GM18511 (cell line): Measurements from ENCODE around the gene ALG1.
"Not testable (repeated sequence)": the region's sequence is repeated elsewhere in the genome, so short reads cannot be mapped to it uniquely, and the experiment has no call there.

Experiments
- ATAC-seq: cut with Tn5 transposase; IDR thresholded peaks from one replicate; pipeline ENCODE4 v1.9.1; 2021; ENCODE audit warnings: mild to moderate bottlenecking, moderate library complexity; ENCODE audit not compliant: unreplicated experiment

The ALG1 gene

DNA sequence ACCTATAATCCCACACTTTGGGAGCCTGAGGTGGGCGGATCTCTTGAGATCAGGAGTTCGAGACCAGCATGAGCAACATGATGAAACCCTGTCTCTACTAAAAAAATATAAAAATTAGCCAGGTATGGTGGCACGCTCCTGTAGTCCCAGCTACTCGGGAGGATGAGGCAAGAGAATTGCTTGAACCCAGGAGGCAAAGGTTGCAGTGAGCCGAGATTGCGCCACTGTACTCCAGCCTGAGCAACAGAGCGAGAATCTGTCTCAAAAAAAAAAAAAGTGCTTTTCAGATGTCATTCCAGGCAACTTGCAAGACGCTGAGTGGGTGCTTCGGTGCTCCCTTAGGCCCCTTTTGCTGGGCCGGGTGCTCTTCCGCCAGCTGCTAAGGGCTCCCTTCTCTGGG is 27.1 kb upstream of the ALG1 start:
- not testable (repeated sequence) for ATAC-seq

GRCh38 chr16:5045499-5046115 is 26.0 kb upstream of the ALG1 start:
- ATAC-seq: no peak

DNA sequence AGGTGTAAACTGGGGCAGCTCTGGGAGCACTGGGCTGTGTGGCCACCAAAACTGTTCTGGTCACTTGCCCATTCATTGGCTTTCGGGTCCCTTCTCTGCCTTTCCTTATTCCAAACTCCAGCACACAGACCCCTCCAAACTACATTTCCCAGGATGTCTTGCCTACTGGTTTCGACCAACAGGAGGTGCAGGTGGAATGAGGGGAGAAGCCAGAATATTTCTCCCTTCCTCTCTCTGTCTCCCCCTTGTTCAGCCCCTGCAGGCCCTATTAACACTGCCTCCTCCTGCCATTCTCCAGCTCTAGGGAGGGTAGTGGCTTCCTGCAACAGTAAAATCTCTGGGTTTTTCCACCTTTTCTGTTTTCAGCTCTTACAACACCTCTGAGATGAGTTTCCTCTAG is 24.7 kb upstream of the ALG1 start:
- no peak for ATAC-seq

GRCh38 chr16:5054876-5055865 is 16.5 kb upstream of the ALG1 start:
- no peak for ATAC-seq

GRCh38 chr16:5056352-5056751 is 15.3 kb upstream of the ALG1 start:
- peak; percentile 63 for ATAC-seq

- ATAC-seq: no peak
These were observed 13.2 kb upstream of the ALG1 start for GRCh38 chr16:5058476-5058875.

- no peak for ATAC-seq
These were observed 12.1 kb upstream of the ALG1 start for GRCh38 chr16:5059386-5060072.

DNA sequence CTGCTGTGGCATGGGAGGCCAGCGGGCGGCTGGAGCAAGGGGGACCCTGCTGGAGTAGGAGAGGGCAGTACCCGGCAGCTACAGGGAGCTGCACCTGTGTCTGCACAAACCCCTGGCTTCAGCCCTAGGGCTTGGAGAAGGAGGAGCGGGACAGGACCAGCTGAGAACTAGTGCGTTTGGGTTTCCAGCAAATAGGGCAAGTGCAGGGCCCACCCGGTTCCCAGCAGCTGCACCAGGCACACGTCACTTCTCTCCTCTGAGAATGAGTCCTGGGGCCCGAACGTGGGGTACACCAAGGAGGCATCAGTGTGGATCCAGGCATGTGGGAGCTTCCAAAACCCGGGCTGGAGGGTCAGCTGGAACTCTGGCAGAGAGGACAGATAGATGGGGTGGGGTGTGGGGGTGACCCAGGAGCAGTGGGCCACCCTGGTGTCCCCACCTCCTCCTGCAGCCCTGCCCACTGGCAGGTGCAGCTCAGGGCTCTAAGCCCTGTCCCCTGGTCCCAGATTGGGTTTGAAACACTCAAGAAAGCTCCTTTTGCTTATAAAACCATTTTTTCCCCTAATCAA is 11.5 kb upstream of the ALG1 start:
- no peak for ATAC-seq

DNA sequence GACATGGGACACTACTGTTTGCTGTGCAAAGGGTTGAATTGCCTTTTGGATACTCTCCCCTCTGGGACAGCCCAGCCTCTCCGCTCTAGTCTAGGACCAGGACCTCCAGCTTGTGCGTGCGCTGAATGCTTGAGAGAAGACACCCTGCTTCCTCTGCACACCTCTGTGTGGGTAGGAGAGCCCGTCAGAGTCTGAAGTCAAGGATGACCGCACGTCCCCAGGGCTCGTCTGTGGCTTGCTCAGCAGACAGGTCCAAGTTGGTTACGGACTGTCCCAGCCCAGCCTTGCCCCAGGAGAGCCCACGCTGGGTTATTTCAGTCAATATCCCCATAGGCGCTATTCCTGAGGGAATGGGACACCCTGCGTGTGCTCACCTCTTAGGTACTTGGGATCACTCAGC is 9.6 kb upstream of the ALG1 start:
- peak; percentile 91 for ATAC-seq

DNA sequence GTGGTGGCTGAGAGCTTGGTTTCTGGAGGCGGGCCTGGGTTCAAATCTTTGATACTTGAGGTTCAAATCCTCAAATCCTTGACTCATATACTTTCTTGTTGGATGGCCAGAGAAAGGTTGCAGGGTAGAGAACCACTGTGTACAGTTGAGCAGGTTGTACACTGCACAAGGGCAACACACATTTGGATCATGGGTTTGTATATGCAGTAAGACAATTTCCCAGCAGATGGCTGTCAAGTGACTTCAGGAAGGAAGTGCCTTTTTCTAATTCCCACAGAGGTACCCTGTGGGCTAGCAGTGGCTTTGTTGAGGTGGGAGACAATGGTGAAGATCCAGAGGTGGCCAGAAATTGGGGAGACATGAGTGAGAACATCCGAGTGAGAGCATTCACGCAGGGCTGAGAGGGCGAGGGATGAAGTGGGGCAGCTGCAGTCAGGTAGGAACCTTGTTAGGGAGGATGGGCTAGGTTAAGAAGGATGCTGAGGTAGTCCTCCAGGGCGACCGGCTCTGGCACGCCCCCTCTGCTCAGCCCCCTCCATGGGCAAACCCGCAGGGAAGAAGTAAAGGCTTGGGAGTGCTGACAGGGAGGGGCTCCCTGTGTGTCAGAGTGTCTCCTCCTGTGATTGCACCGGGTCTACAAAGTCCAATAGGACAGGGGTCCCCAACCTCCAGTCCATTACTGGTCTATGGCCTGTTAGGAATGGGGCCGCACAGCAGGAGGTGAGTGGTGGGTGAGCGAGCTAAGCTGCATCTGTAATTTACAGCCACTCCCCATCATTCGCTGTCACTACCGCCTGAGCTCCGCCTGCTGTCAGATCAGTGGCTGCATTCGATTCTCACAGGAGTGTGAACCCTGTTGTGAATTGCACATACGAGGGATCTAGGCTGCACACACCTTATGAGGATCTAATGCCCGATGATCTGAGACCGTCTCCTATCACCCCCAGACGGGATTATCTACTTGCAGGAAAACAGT is 8.6 kb upstream of the ALG1 start:
- ATAC-seq: no peak

DNA sequence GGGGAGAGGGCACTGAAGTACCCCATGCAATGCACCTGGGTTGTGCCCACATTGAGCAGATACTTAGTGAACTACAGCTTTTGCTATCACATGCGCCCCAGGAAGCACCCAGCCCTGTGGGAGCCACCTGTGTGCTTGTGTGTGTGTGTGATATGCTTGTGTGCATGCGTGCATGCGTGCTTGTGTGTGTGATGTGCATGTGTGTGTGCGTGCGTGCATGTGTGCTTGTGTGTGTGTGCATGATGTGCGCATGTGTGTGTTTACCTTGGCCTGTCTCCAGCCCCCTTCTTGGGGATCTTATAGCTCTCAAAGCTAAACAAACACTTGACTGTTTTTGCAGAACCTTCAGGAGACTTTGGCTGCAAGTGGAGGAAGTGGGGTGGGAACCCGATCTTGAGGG is 6.7 kb upstream of the ALG1 start:
- no peak for ATAC-seq

GRCh38 chr16:5065326-5065725 is 6.3 kb upstream of the ALG1 start:
- no peak for ATAC-seq

DNA sequence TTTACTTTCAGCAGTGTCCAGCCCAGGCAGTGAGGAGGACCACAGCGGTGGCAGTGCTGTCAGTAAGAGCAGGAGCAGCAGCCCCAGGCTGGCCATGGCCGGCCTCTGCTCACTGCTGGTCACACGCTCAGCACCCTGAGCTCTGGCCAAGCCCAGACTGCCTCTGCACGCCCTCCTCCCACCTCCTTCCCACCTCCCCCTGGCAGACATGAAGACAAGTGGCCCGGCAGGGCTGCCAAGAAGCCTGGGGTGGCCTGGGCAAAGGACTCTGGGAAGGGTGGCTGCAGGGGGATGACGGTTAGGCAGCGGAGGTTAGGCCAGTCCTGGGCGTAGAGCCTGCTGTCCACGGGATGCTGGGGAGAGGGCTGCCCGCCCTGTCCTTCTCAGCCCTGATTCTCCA is 5.8 kb upstream of the ALG1 start, which contains the start of gene C16orf89:
Gene C16orf89 (minus strand): TSS at position 144 of the 400 bp plus-strand sequence. CDS start 48 bp downstream, at position 96.
- ATAC-seq: no peak

DNA sequence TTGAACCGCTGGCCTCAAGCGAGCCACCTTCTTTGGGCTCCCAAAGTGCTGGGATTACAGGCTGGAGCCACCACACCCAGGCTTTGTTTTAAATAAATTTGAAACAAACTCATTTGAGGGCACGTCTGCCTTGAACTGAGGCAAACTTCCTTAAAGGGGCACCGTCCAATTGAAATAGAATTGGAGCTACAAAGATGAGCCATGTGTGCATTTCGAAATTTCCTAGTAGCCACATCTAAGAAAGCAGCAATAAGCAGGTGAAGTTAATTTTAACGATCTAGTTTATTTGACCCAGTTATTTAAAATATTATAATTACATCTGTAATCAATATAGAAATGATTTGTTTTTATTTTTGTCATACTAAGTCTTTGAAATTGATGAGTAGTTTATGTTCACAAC is 5.1 kb upstream of the ALG1 start:
- no peak for ATAC-seq

- no peak for ATAC-seq
These were observed 2.6 kb upstream of the ALG1 start for GRCh38 chr16:5069048-5069447.

DNA sequence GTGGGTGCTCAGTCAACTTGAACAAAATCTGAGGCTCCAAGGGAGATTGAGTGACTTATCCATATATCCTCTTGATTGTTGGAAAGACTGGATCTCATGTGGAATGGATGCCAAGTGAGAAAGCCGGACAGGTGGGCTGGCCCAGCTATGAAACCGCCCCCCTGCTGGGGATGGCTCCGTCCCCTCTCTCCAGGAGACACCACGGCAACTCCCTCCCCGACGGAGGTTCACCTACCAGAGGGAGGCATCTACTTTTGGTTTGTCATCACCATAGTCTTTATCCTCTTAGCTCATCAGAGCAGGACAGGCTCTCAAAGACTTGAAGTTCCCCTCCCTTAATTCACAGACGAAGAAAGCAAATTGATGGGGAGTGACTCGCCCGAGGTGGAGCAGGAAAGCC is 1.8 kb upstream of the ALG1 start:
- no peak for ATAC-seq

GRCh38 chr16:5070431-5071186 is 1.0 kb upstream of the ALG1 start:
- ATAC-seq: no peak

DNA sequence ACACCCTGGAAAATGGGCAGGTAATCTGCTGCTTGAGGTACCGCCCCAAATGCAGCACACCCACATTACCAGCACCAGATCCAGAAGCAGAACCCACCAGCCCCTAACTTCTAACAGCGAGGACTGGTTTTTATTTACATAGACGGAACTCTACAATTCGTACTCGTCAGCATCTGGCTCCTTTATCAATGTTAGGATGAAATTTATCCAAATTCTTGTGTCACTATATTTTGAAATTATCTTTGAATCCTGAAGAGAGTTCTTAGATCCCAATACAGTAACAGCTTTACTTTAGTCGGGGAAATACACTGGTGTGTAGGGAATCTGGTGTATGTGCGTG is 332 bp upstream of the ALG1 start:
- ATAC-seq: no peak
